Measurements from ENCODE around the gene AGAP1.

- TF ChIP-seq CTCF (IDR thresholded peaks at IDR 0.05) (no peak), POLR2A (IDR thresholded peaks at IDR 0.05) (no peak), EP300 (IDR thresholded peaks at IDR 0.05) (no peak)
Observed at GRCh38 chr2:235533198-235533597, 39.4 kb downstream of the AGAP1 start.
